ENCODE results near the gene NRXN3.
"Not testable (repeated sequence)": the region's sequence is repeated elsewhere in the genome, so short reads cannot be mapped to it uniquely, and the experiment has no call there.

NRXN3 gene

DNA sequence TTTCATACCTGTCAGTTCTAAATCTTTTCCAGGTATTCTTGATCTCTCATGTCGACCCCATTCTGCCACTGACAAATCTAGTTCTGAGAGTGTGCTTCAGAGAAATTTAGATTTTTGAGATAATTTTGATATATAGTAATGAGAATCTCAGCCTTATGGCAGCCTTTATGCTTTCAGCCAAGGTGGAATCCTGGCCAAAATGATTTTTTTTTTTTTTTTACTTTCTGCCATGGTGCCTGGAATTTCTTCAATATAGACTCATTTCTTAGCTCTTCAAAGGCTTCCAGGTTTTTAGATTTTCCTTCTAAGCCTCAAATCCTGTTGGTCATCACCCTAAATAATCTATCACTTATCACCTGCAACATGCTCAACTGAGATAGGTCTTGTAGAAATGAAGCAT, 926.6 kb downstream of the NRXN3 start:
- DNase-seq = no peak

GRCh38 chr14:79098324-79098723, 928.2 kb downstream of the NRXN3 start:
- peak; percentile 31 for DNase-seq

DNA sequence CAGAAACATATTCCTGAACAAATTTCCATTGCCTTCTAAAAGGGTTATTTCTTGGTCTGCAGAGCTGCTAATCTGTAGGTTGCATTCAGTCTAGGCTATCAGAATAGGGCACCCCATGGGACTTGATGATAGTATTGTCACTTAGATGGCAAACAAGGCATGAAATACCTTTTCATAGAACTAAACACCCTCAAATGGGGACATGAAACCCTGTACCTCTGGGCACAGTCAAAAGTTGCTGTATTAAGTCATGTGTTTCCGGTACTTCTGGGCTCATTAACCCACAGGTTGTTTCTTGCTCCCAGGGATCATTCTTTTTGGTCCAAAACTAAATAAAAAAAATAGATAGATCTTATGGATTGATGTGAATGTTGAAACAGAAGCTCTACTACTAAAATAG, 930.4 kb downstream of the NRXN3 start:
- DNase-seq = no peak

GRCh38 chr14:79101388-79101787, 931.2 kb downstream of the NRXN3 start:
- DNase-seq = no peak

DNA sequence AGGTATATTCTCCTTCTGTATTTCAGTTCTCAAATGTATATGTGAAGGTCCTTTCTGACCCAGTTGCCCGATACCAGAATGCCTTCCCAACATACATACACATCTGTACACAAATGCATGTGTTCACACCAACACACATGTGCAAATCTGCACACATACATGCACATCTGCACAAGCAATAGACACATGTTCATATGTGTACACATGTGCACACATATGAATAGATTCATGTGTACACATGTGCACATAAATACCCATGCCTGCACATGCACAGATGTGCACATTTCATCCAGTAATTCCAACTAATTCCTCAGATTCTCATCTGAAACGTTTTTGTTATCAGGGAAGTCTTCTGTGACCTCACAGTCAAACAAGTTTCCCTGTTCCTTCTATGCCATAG, 933.6 kb downstream of the NRXN3 start:
- DNase-seq = no peak

GRCh38 chr14:79110564-79110963, 940.4 kb downstream of the NRXN3 start:
- not testable (repeated sequence) for DNase-seq

DNA sequence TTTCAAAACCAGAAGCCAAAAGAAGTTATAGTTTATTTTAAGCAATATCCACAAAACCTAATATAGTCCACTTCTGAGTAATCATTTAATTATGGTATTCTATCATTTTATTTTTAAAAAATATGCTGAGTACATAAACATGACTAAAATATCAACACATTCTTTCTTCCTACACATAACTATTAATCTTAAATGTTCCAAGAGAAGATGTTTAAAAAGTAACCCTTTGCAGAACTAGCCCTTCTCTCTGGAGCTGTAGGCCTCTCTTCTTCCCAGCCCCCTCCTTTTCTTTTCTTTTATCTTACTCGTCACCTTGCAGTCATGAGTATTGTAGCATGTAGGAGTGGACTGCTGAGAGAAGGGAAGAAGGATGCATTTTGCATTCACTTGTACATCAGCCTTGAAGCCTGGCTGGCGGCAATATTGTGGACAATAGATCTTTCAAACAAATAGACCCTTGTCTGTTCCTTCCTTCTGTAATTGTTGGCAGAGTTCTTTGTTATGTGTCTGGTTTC, 941.9 kb downstream of the NRXN3 start:
- no peak for DNase-seq

DNA sequence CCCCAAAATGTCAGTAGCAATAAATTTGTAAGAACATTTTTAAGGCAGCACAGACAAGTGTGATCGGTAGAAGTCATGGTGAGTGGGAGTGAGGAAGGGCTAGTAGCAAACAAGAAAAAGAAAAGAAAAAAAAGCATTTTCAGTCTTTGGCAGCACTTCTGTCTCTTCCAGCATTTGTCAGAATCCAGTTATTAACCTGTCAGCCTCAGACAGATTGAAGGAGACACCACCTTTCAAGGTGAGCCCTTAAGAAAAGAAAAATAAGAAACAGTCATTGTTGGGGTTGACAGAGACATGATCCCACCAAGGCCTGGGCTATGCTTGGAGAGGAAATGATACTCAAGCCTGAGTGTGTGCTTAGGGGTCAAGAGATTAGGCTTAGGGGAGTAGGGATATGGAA, 947.4 kb downstream of the NRXN3 start:
- no peak for DNase-seq

GRCh38 chr14:79118291-79118690, 948.1 kb downstream of the NRXN3 start:
- peak; percentile 33 for DNase-seq

- no peak for DNase-seq
Measured at GRCh38 chr14:79134361-79134760, 964.2 kb downstream of the NRXN3 start.

GRCh38 chr14:79136071-79137044, 966.2 kb downstream of the NRXN3 start:
- DNase-seq = peak; percentile 39

DNA sequence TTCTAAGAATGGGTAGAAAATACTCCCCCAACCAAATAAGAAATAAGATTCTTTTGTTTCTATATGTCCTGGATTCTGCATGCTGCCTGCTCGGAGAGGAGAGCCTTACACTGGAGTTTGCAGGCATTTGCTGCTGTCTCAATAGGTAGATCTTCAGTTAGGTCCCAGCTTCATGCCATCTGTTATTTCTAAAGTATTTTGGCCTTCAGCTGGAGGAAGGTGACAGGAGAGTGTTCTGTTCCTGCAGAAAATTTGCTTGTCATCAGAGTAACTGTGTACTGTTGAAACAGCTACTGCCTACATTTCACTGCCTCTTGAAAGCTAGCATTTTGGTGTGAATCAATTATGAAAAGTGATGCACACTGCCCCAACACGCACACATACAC, 966.9 kb downstream of the NRXN3 start:
- DNase-seq = peak; percentile 21

GRCh38 chr14:79137836-79138235, 967.7 kb downstream of the NRXN3 start:
- DNase-seq = no peak

DNA sequence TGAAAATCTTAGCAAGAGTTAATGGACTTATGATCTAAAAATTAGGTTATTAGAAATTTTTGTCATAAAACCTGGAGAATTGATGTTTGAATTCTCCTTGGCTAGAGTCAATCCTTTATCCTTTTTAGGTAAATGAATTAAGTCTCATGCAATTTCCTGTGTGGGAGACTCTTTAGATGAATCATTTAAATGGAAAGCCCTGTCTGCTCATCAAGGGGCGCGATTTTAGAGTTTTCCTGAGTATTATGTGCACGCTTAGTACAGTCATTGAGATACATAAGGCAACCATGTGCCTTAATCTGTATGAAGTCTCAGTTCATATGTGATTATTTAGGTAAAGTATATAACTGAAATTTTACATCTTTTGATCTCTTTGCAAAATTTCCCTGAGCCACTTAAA, 974.7 kb downstream of the NRXN3 start:
- no peak for DNase-seq

- DNase-seq = no peak
Measured at GRCh38 chr14:79150226-79150625, 980.1 kb downstream of the NRXN3 start.

DNA sequence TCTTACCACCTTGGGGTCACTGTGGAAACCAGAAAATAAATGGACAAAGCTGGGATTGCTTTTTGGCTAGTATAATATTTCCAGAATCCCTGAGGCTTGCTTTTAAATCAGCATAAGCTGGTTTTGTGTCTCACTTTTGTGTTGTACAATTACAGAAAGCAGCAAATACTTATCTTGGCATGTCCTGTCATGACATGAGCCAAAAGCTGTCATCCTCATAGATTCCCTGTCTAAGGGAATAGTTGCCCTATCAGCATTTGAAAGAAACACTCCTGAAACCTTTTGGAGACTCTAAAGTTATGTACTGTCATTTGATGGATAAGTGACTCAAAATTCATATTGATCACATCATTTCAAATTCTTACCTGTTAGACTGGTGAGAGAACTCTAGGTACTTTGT, 987.2 kb downstream of the NRXN3 start:
- DNase-seq = no peak

GRCh38 chr14:79161571-79161970, 991.4 kb downstream of the NRXN3 start:
- no peak for DNase-seq

DNA sequence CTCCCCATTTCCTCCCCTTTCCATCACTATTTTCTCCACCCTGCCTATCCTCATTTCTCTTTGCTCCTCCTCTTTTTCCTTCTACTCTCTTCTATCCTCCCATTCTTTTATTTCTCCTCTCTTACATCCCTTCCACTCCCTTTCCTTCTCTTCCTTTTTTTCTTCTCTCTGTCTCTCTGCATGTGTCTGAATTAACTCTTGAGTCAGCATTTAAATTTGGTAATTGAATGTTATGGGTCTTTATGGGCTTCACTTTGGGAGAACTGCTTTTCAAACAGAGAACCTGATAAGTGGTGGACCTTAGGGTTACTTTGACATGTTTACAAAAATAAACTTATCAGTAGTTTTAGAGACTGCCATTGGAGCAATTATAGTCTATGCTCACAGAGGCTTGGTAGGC, 992.7 kb downstream of the NRXN3 start:
- no peak for DNase-seq

- DNase-seq = no peak
Measured at GRCh38 chr14:79165471-79166090, 995.4 kb downstream of the NRXN3 start.

DNA sequence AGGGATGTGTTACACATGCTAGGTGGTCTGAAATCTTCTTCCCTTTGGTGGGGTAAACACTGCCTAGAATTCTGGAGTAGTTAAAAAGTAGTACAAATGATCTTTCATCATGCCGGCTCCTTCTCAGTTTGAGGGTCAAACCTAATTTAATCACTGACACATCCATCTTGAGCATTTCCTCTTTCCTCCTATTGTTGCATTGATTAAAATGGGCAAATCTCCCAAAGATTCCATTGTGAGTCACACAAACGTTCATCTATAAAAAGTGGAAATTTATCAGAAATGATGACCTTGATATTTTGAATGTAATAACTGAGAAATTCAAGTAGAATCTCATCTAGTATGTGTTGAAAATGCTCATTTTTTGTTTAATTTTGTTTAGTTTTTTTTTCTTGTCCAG, 996.0 kb downstream of the NRXN3 start:
- DNase-seq = no peak

DNA sequence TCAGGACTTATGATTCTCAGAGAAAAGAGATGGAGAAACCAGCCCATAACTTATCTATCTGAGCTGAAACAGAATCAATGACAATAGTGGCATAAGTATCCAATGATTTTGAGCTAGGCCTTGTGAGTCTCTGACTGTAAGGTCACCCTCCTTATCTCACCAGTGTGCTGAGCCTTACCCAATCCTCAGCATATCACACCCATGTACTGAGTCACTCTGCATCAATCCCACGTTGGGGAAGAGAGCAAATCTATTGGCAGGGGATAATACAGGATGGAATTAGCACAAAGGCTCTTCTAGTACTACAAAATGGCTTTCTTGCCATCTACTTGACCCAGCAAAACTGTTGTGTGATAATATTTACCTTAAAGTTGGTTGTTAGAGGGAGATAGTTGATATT, 997.8 kb downstream of the NRXN3 start:
- DNase-seq = no peak

DNA sequence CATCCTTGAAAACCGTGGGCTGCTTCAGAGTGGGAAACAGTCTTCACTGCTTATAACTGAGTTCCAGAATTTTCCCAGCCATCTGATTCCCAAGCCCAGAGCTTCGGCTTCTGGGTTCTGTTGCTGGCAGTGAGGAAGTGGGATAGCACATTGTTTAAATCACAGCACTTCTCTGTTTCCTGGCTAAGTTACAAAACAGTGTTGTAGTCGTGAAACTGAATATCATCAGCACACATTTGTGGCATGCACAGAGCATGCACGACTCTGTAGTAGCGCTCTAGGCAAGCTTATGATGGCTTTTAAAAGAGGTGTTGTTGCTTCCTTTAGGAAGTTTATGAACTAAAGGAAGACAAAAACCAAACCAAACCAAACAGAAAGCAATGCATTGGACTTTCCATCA, 1005.5 kb downstream of the NRXN3 start:
- no peak for DNase-seq

GRCh38 chr14:79177106-79177505, 1006.9 kb downstream of the NRXN3 start:
- no peak for DNase-seq

- no peak for DNase-seq
Measured at GRCh38 chr14:79178719-79179118, 1008.5 kb downstream of the NRXN3 start.
